HFF-Myc (cell line): ENCODE measurements around the gene KRT10.
A peak's percentile ranks its signal among the peaks of the same experiment; 100 is the strongest.

Source experiments
- DNase-seq: peaks from one replicate; pipeline ENCODE4 v3.0.0-alpha.2; 2011; ENCODE audit warnings: low read depth; ENCODE audit errors: extremely low read depth
- H3K4me3 ChIP-seq: replicated peaks from 2 replicates; pipeline ENCODE4 v1.5.1; 2011; ENCODE audit warnings: low read depth, mild to moderate bottlenecking, control low read depth, low read length
- TF ChIP-seq, protein P1 (sequence below): IDR thresholded peaks from 2 replicates; pipeline ENCODE4 v1.5.1; 2012; ENCODE audit warnings: mild to moderate bottlenecking, low read depth, low read length, control low read depth; ENCODE audit errors: missing control alignments

The KRT10 gene

DNA sequence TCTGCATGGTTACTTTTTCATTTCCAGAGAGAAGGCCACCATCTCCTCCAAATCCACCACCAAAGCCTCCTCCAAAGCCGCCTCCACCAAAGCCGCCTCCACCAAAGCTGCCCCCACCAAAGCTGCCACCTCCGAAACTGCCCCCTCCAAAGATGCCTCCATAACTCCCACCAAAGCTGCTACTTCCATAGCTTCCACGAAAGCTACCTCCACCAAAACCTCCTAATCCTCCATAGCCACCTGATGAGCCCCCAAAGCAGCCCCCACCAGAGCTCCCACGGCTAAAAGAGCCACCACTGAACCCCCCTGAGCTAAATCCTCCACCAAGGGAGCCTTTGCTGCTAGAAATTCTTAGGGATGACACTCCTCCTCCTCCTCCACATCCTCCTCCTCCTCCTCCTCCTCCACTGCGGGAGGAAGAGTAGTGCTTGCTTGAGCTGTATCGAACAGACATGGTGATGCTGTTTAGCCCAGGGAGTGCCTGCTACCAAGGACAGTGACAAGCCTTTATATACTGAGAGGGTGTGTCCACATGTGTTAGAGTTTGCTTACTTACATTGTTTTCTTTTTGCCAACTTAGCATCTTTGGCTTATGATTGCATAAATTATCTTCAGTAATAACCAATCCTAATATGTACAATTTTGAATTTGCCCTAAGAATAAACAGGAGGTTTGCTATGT, at the start of gene KRT10:
Gene KRT10 (minus strand): TSS at position 483 of the 681 bp plus-strand sequence. CDS start 29 bp downstream, at position 454.
- H3K4me3 ChIP-seq, result no peak within 1 kb of the TSS
- TF ChIP-seq, protein P1, sequence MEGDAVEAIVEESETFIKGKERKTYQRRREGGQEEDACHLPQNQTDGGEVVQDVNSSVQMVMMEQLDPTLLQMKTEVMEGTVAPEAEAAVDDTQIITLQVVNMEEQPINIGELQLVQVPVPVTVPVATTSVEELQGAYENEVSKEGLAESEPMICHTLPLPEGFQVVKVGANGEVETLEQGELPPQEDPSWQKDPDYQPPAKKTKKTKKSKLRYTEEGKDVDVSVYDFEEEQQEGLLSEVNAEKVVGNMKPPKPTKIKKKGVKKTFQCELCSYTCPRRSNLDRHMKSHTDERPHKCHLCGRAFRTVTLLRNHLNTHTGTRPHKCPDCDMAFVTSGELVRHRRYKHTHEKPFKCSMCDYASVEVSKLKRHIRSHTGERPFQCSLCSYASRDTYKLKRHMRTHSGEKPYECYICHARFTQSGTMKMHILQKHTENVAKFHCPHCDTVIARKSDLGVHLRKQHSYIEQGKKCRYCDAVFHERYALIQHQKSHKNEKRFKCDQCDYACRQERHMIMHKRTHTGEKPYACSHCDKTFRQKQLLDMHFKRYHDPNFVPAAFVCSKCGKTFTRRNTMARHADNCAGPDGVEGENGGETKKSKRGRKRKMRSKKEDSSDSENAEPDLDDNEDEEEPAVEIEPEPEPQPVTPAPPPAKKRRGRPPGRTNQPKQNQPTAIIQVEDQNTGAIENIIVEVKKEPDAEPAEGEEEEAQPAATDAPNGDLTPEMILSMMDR, result no peak
- DNase-seq, result no peak

- H3K4me3 ChIP-seq, result no peak overlapping the region
- DNase-seq, result no peak
- TF ChIP-seq, protein P1, result no peak
Measured at GRCh38 chr17:40871316-40871715, 48.9 kb upstream of the KRT10 start.

DNA sequence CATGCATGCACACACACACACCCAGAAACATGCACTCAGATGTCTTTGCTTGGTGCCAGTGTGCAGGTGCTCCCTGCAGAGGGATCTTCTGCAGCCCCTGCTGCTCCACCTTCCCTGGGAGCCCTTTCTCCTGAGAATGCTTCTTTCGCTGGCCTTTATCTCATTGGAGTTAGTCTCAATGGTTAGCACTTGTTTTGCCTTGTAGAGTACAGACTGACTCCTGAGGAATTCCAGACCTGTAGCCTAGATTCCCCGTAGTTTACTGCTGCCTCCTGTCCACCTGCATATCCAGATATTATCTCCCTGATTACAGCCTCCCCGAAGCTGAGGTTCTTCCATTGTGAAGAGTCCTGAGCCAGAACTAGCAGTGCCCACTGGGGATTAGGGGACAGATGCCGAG, 47.7 kb upstream of the KRT10 start:
- no peak for DNase-seq
- no peak overlapping the region for H3K4me3 ChIP-seq
- TF ChIP-seq, protein P1, result no peak

- TF ChIP-seq, protein P1, result no peak
- H3K4me3 ChIP-seq, result no peak within 1 kb of the TSS
- DNase-seq, result no peak
Measured at GRCh38 chr17:40866838-40867237, 44.4 kb upstream of the KRT10 start, which contains the start of gene KRT12. KRT12 (minus strand) TSS chr17:40867223; CDS start chr17:40867186, 37 bp downstream.

- TF ChIP-seq, protein P1, result no peak
- H3K4me3 ChIP-seq, result no peak overlapping the region
- no peak for DNase-seq
Measured at GRCh38 chr17:40864661-40865390, 42.4 kb upstream of the KRT10 start.

DNA sequence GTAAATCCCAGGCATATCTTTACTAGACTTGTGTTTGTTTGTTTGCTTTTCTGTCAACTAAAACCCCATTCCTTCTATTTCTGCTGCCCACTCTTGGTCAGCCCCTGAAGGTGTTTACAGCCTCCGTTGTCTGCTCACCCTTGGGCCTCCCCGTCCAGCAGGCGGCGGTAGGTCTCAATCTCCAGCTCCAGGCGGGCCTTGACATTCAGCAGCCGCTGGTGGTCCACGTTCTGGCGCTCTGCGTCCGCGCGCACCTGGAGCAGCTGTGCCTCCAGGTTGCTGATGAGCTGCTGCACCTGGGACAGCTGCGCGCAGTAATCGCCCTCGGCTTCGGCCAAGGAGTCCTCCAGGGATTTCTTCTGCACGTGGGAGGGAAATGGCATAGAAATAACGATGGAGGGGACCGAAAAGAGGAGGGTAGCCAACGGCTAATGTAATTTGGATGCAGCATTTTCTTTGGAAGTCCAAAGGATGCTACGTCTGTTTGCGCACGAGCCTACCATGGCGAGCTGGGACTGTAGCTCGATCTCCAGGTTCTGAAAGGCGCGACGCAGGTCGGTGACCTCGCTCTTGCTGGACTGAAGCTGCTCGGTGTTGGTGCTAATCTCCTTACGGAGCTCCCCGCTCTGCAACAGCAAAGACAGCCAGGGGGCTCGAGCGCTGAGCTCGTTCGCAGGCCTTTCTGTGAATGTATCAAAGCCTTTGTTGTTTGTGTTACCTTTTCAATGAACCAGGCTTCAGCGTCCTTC, 40.7 kb upstream of the KRT10 start:
- H3K4me3 ChIP-seq, result no peak overlapping the region
- DNase-seq, result no peak
- TF ChIP-seq, protein P1, result peak; percentile 34
